Iris pigment epithelial cell (primary cell): ENCODE measurements around the gene PPP1R3G.
"Not testable (repeated sequence)": the region's sequence is repeated elsewhere in the genome, so short reads cannot be mapped to it uniquely, and the experiment has no call there.

ENCODE experiments used
- DNase-seq: peaks from one replicate; pipeline ENCODE4 v3.0.0-alpha.2; 2011; ENCODE audit warnings: low read depth

Gene PPP1R3G

GRCh38 chr6:5084781-5085647 is at the start of gene PPP1R3G:
TSS of gene PPP1R3G (plus strand) at chr6:5085341. CDS start at chr6:5085486, 145 bp downstream.
- DNase-seq = peak; percentile 83

- peak; percentile 65 for DNase-seq
Observed at GRCh38 chr6:5036269-5036668, 48.9 kb upstream of the PPP1R3G start.

DNA sequence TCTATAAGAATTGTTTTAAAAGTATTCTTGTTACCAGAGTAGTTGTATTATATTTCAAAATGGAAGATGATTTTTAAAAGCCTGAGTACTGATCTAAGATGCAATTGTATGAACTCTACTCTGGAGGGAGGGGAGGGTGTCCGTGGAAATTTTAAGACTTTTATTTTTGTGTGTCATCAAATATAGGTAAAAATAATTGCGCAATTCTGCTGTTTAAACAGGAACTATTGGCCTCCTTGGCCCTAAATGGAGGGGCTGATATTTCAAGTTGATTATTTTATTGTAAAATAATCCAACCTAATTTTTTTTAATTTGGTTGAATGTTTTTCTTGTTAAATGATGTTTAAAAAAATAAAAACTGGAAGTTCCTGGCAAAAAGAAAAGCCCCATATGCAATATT is 43.2 kb upstream of the PPP1R3G start:
- DNase-seq = no peak

GRCh38 chr6:5042436-5042835 is 42.7 kb upstream of the PPP1R3G start:
- DNase-seq = no peak

DNA sequence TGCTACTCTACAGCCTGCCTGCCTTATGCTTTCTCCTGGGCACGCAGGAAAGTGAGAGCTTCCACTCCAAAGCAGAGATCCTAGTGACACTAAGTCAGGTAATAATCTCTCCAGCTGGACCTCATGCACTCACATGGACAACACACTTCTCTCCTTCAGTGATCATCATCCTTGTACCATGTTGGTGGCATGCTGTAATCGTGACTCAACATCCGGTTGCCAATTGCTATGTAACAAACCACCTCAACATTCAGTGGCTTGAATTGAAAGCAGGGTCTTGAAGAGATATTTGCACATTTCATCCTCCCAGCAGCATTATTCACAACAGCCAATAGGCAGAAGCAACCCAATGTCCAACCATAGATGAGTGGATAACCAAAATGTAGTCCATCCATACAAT is 40.3 kb upstream of the PPP1R3G start:
- no peak for DNase-seq

GRCh38 chr6:5045416-5045815 is 39.7 kb upstream of the PPP1R3G start:
- peak; percentile 52 for DNase-seq

- no peak for DNase-seq
Observed at GRCh38 chr6:5046430-5046829, 38.7 kb upstream of the PPP1R3G start.

DNA sequence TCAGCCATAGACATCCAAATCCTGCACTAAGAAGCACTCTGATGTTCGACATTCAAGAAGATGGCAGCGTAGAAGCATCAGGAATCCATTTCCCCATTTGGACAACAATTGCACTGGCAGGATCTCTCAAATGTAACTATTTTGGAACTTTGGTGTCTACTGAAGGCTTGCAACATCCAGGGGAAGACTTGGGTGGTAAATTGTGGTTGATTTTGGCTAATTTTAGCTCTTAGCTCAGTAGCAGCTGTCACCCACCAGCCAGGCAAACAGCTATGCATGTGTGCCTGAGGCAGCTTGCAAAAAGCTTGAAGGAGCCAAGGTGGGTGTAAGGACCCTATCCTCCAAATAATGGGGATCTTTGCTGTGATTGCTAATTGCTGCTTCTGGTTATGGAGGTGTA is 35.1 kb upstream of the PPP1R3G start:
- DNase-seq = no peak

DNA sequence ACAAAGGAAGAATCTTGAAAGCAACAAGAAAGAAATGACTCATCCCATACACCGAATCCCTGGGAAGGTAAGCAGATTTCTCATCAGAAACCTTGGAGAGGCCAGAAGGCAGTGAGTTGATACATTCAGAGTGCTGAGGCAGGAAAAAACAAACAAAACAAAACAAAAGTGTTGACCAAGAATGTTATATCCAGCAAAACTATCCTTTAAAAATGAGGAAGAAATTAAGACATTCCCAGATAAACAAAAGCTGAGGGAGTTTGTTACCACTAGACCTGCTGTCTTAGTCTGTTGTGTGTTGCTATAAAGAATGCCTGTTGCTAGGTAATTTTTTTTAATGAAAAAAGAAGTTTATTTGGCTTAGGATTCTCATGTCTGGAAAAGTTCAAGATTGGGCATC is 33.7 kb upstream of the PPP1R3G start:
- DNase-seq = no peak

DNA sequence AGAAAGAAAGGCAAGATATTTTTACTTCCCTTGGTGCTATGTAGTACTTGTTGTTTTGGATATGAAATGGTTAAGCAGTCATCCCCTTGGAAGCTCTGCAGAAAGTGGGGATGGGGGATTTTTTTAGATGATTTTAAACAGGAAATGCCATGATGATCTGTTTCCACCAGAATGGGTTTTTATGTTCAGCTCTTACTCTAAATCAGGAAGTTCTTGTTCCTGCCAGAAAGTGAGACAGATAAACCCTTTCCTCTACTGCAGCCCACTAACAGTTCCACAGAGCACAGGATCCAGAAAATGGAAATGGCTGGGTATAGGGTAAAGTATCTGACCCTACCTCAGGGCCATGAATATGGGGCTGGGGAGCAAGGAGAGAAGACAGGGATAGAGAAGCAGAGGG is 32.1 kb upstream of the PPP1R3G start:
- peak; percentile 53 for DNase-seq

DNA sequence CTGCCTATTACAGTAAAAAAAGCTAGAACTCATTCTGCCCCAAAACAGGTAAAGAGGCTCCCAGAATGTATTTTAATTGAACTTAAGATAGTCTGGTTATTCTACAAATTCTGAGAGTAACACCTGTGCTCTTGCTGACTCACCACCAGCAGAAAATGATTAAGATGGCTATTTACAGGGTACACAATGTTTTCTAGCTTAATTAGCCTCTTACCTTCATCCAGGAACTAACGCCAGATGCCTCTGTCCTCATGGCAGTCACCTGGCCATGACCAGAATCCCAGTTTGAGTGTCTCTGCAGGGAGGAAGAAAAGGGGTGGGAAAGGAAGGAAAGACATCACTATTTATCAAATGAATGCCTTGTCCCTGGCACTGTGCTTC is 31.3 kb upstream of the PPP1R3G start:
- DNase-seq = no peak

GRCh38 chr6:5054245-5054873 is 30.8 kb upstream of the PPP1R3G start:
- DNase-seq = peak; percentile 74

DNA sequence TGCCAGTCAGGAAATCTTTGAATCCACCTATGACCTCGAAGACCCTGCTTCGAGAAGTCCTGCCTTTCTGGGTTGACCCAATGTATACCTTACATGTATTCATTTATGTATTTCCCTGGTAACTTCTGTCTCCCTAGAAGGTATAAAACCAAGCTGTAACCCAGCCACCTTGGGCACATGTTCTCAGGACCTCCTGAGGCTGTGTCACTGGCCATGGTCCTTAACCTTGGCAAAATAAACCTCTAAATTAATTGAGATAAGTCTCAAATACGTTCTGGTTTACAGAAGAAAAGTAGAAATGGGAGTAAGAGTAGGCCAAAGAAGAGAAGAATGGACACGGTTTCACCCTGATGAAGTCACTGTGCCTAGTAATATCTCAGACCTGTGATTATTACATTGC is 30.0 kb upstream of the PPP1R3G start:
- no peak for DNase-seq

DNA sequence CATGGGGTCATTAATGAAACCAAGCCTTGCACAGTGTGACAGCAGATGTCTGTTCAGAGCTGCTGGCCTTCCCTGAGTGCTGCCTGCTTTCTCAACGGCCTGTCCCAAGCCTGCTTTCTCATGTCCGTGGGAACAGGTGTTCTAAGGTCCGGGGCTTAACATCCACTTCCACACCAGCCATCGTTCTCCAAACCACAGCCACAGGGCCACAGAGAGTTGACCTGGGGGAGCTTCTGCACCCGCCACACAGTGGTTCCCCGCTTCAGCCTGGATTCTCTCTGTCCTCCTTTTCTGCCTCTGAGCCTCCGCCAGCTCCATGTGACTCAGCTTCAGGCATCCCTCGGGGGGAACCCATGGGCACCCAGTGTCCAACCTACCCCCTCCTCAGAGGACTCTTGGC is 26.9 kb upstream of the PPP1R3G start:
- no peak for DNase-seq

GRCh38 chr6:5059036-5059896 is 25.9 kb upstream of the PPP1R3G start:
- DNase-seq = no peak

DNA sequence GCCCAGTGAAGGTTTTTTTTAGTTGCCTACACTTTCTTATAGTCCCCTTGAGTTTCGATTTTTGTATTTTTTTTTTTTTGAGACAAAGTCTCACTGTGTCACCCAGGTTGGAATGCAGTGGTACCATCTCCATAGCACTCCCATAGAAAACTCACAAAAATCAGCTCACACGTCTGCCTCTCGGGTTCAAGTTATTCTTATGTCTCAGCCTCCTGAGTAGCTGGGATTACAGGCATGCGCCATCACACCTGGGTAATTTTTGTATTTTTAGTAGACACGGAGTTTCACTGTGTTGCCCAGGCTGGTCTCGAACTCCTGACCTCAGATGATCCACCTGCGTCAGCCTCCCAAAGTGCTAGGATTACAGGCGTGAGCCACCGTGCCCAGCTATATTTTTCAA is 24.7 kb upstream of the PPP1R3G start:
- DNase-seq = not testable (repeated sequence)

GRCh38 chr6:5061152-5061551 is 24.0 kb upstream of the PPP1R3G start:
- peak; percentile 40 for DNase-seq

DNA sequence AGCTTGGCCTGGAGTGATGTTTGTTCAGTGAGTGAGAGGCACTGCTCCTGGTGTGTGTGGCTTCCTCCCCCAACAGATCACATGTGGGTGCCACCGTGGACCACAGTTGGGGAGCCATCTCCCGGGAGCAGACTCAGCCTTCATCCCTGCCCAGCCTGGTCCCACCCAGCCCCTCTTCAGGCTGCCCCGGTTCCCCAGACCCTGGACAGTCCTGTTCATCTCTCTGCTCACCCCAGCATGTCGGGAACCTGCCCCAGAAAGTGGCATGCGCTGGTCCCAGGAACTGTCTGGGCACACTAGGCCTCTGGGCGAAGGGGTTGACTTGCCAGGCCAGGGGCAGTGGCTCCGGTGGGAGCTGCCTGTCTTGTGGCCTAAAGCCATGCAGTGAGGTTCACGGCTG is 21.5 kb upstream of the PPP1R3G start:
- DNase-seq = no peak

DNA sequence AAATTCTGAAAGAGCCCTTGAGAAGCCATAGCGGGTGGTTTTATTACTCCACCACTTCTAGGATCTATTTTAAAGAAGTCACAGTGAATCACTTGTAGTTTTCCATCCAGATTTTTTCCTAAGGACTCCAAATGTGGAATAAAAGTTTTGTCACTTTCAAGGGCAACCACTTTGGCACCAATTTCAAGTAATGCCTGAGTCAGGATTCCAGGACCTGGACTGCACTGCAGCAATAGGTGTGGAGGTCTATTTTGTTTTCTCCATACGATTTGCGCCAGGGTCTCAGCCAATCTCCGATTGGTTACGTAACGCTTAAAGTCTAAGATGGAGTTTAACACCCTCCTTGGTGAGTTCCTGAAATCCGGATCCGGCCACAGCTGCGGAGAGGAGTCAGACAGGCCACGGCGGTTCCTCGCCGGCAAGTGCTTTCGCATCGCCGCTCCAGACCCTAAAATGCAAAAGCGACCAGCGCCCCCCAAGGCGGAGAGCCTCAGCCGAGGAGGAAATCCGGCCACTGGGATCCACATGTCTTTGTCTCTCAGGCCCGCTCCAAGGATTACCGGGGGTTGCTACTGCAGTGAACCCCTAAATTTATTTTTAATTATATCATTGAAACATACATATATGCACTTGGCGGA is 18.6 kb upstream of the PPP1R3G start:
- DNase-seq = no peak

- DNase-seq = no peak
Observed at GRCh38 chr6:5067305-5067704, 17.8 kb upstream of the PPP1R3G start.

GRCh38 chr6:5068153-5068751 is 16.9 kb upstream of the PPP1R3G start:
- DNase-seq = no peak

DNA sequence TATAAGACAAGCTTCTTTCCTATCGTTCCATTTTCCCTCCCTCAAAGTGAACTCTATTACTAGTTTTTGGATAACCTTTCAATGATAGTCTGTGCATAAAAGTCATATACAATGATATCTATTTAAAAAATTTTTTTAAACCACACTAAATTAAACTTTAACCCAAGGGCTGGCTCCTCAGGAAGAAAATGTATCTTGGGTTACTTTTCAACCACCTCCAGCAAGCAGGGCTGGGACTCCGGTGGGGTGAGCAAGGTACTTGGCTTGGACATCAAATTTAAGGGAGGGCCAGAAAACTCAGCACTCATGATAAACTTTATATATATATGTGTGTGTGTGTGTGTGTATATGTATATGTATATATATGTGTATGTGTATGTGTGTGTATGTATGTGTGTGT is 13.9 kb upstream of the PPP1R3G start:
- DNase-seq = no peak
